GM21526 (cell line): Measurements from ENCODE around the gene C11orf91.
"Not testable (repeated sequence)": the region's sequence is repeated elsewhere in the genome, so short reads cannot be mapped to it uniquely, and the experiment has no call there.

Experiments used
- ATAC-seq: cut with Tn5 transposase; IDR thresholded peaks from one replicate; pipeline ENCODE4 v1.9.1; 2021; ENCODE audit warnings: moderate library complexity; ENCODE audit not compliant: unreplicated experiment, low FRiP score

Gene C11orf91

DNA sequence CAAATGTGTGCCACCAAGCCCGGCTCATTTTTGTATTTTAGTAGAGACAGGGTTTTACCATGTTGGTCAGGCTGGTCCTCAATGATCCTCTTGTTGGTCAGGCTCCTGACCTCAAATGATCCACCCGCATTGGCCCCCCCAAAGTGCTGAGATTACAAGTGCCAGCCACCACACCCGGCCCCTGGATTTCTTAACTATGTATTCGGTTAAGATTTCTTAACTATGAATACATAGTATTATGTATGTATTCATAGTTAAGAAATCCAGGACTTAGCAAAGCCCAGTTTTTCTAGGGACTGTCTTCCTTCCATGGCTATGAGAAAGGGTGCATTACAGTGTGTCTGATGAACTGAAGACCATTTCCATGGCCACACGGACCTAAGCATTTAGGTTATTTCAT is 1.7 kb downstream of the C11orf91 start:
- no peak for ATAC-seq

DNA sequence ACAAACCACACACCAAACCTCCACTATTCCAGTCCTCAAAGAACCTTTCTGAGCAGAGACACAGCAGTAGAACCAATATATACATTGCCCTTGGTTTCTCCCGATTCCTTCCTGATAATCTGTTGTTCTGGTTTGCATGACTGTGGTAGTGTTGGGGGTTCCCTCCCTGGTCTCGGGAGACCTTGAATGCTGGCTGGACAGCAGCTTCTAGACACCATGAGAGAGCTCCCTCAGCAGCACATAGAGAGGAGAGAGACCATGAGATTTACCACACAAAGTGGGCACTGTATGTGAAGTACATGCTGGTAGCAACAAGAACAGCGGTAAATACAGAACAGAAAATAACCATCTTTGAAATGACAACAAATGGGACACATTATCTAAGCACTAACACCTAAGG is 2.6 kb downstream of the C11orf91 start:
- ATAC-seq = no peak

GRCh38 chr11:33696931-33697638 is 3.5 kb downstream of the C11orf91 start:
- no peak for ATAC-seq

DNA sequence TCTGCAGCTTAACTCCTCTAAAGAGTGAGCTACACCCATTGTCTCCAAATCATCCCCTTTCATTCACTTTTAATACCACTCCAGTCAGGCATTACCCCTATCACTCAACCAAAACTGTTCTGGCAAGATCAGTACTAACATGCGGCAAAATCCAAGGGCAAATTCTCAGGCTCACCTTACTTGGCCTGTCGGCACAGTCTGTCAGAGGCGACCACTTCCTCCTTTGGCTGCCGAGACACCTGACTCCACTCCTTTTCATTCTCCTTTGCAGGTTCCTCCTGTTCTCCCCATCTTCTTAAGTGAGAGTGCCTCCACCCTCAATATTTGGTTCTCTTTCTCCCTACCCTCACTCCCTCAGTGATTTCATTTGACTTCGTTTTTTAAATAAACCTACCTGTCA is 4.2 kb downstream of the C11orf91 start:
- ATAC-seq = no peak

GRCh38 chr11:33695051-33695566 is 5.5 kb downstream of the C11orf91 start:
- no peak for ATAC-seq

- ATAC-seq = no peak
Observed at GRCh38 chr11:33694346-33695050, 6.1 kb downstream of the C11orf91 start.

DNA sequence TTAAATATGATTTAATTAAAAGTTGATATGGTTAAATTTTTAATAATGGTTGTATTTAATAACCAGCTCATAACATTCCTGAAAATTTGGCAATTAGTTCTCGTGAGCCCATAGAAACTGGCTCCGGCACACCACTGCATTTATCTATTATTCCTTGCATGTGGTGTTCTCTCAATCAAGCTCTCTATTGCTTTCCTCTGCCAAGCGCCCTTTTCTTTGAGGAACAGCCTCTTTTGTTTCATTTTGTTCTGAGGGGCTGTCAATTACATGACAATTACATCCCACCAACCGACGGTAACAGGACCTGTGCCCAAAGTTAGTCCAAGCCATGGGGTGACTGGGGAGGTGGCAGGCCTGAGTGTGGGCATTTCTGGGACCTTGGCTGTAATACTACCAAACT is 8.1 kb downstream of the C11orf91 start:
- ATAC-seq = no peak

- no peak for ATAC-seq
Observed at GRCh38 chr11:33692013-33692504, 8.6 kb downstream of the C11orf91 start.

GRCh38 chr11:33691066-33691864 is 9.4 kb downstream of the C11orf91 start:
- ATAC-seq = no peak

DNA sequence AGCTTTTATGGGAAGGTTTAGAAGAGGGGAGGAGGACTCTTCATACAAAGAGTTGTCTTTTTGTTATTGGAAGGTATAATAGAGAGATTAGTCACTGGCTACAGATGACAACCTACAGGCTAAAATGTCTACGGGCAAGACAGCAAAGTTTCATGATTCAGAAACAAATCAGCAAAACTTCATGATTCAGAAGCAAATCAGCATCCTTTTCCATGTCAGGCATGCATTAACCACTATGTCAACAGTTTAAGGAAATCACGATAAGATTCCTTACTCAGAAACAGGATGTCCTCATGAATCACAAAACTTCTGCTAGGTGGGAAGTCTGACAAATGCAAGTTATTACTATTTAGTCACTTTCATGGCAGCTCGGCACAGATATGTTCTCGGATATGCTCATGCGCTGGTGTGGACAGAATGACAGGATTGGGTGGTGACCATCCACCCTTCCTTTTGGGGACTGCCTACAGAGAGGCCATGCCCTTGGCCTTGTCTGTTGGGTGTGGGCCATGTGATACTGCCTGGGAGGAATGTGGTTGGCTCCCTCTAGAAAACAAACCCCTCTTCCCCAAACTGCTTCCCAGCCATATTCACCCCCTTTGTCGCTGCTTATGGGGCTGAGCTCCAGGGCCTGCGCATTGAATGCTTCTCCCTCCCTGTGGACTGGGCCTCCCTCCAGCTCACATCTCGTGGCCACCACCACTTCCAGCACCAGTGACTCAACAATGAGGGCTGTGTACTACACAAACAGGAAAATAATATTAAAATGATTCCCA is 10.1 kb downstream of the C11orf91 start:
- no peak for ATAC-seq

- no peak for ATAC-seq
Observed at GRCh38 chr11:33689501-33689900, 11.1 kb downstream of the C11orf91 start.

DNA sequence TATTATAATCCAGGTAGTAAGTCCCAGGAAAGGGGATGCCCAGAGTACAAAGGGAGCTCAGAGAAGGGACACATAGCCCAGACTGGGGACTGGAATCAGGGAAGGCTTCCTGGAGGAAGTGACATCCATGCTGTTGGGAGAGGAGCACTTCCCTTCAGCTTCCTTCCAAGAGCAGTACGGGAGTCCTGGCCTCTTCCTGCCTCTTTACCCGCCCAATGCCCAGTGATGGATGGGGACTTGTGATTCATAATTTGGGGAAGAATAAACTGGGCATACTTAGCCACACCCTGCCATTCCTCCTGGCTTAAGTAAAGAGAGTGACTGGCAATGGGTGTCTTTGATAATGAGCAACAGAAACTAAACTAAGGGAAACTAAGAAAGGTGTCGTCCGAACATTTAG is 11.5 kb downstream of the C11orf91 start:
- no peak for ATAC-seq

GRCh38 chr11:33687733-33688479 is 12.7 kb downstream of the C11orf91 start:
- no peak for ATAC-seq

DNA sequence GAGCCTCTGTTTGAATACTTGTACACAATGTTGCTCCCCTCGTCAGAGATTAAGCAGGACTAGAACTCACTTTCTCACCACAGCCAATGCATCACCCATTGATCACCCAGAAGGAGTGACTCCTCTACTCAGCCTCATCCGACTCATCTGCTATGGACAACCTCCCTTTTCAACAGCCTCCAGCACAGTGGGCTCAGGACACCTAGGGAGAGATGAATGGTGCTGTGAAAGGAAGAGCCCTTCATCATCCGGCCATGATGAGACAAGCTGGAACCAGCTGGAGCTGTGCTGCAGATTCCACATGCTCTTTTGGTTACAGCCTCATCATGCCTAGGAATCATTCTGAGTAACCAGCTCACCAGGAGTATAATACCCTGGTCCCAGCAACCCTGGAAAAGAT is 15.5 kb downstream of the C11orf91 start:
- no peak for ATAC-seq

- no peak for ATAC-seq
Observed at GRCh38 chr11:33684003-33684706, 16.5 kb downstream of the C11orf91 start.

- ATAC-seq = no peak
Observed at GRCh38 chr11:33682446-33682845, 18.2 kb downstream of the C11orf91 start.

GRCh38 chr11:33682019-33682418 is 18.6 kb downstream of the C11orf91 start:
- no peak for ATAC-seq

DNA sequence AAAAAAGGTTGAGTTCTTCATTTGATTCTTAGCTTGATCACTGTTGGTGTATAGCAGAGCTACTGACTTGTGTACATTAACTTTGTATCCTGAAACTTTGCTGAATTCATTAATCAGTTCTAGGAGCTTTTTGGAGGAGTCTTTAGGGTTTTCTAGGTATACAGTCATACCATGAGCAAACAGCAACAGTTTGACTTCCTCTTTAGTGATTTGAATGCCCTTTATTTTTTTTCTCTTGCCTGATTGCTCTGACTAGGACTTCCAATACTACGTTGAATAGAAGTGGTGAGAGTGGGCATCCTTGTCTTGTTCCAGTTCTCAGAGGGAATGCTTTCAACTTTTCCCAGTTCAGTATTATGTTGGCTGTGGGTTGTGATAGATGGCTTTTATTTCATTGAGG is 22.0 kb downstream of the C11orf91 start:
- not testable (repeated sequence) for ATAC-seq
